BLaER1 treated with 17β-estradiol and CSF1 and Interleukin-3, amounts not matched to agents 10 nM and 100 nM (cell line): ENCODE results near the gene INF2.
A peak's percentile ranks its signal among the peaks of the same experiment; 100 is the strongest.

Experiments used
- H3K27ac ChIP-seq, 11 experiments: shearing (Covaris generic); formaldehyde crosslinking; 2 replicates each; pipeline ENCODE4 v1.8.1; 2022
- H3K27me3 ChIP-seq, 11 experiments: shearing (Covaris generic); formaldehyde crosslinking; 2 replicates each; pipeline ENCODE4 v1.8.1; 2022
- H3K36me3 ChIP-seq, 11 experiments: shearing (Covaris generic); formaldehyde crosslinking; 2 replicates each; pipeline ENCODE4 v1.8.1; 2022
- H3K4me1 ChIP-seq, 10 experiments: shearing (Covaris generic); formaldehyde crosslinking; 2 replicates each; pipeline ENCODE4 v1.8.1; 2022
- H3K4me2 ChIP-seq, 11 experiments: shearing (Covaris generic); formaldehyde crosslinking; 2 replicates each; pipeline ENCODE4 v1.8.1; 2022
- H3K4me3 ChIP-seq, 10 experiments: shearing (Covaris generic); formaldehyde crosslinking; 2 replicates each; pipeline ENCODE4 v1.8.1; 2022
- H3K9ac ChIP-seq, 11 experiments: shearing (Covaris generic); formaldehyde crosslinking; 2 replicates each; pipeline ENCODE4 v1.8.1; 2022
- H3K9me3 ChIP-seq, 11 experiments: shearing (Covaris generic); formaldehyde crosslinking; replicated peaks in 1 of 11; 2 replicates each; pipeline ENCODE4 v1.8.1; 2022
- H4K20me1 ChIP-seq, 11 experiments: shearing (Covaris generic); formaldehyde crosslinking; 2 replicates each; pipeline ENCODE4 v1.8.1; 2022
- Cebpa-rat ChIP-seq, 11 experiments: shearing (Covaris generic); IDR thresholded peaks; 2 replicates each; pipeline ENCODE4 v1.8.1; 2022

The INF2 gene

GRCh38 chr14:104741803-104742251, 52.4 kb downstream of the INF2 start:
- H3K4me1 ChIP-seq = peaks cover 0 to 32% (median 14%) of the 10 kb centered on the region in 10 experiments; a peak in 12 of 20 replicates
- no peak for TF ChIP-seq Cebpa-rat (IDR thresholded peaks at IDR 0.05)
- H3K9ac ChIP-seq = no peak overlapping the region
- no peaks in the 10 kb centered on the region for H3K36me3 ChIP-seq
- H3K4me3 ChIP-seq = no peak overlapping the region
- no peak overlapping the region for H3K27ac ChIP-seq
- no peaks in the 10 kb centered on the region for H3K27me3 ChIP-seq
- H3K4me2 ChIP-seq = peak overlapping the region in 5 of 11 experiments; percentile 15 to 34 (median 29); a peak in 6 of 22 replicates
- no peaks in the 10 kb centered on the region for H3K9me3 ChIP-seq
- no peaks in the 10 kb centered on the region; a peak in 1 of 22 replicates for H4K20me1 ChIP-seq

- H3K9ac ChIP-seq = no peak overlapping the region; a peak in 1 of 22 replicates
- TF ChIP-seq Cebpa-rat (IDR thresholded peaks at IDR 0.05) = no peak
- peaks cover 0 to 33% (median 15%) of the 10 kb centered on the region in 10 experiments; a peak in 14 of 20 replicates for H3K4me1 ChIP-seq
- H3K9me3 ChIP-seq = no peaks in the 10 kb centered on the region
- H3K4me3 ChIP-seq = no peak overlapping the region
- peak overlapping the region in 5 of 11 experiments; percentile 15 to 34 (median 29); a peak in 4 of 22 replicates for H3K4me2 ChIP-seq
- no peaks in the 10 kb centered on the region; a peak in 1 of 22 replicates for H4K20me1 ChIP-seq
- H3K36me3 ChIP-seq = no peaks in the 10 kb centered on the region
- H3K27ac ChIP-seq = no peak overlapping the region
- no peaks in the 10 kb centered on the region for H3K27me3 ChIP-seq
These were observed 53.4 kb downstream of the INF2 start for GRCh38 chr14:104742586-104743455.

GRCh38 chr14:104743461-104744380, 54.3 kb downstream of the INF2 start:
- Histone ChIP-seq H3K9ac (no peak overlapping the region), H3K27me3 (no peaks in the 10 kb centered on the region), H3K4me1 (peaks cover 2 to 42% (median 23%) of the 10 kb centered on the region in 10 experiments; a peak in 17 of 20 replicates), H4K20me1 (no peaks in the 10 kb centered on the region; a peak in 1 of 22 replicates), H3K27ac (no peak overlapping the region), H3K4me3 (no peak overlapping the region), H3K36me3 (no peaks in the 10 kb centered on the region), H3K9me3 (no peaks in the 10 kb centered on the region), H3K4me2 (no peak overlapping the region)
- no peak for TF ChIP-seq Cebpa-rat (IDR thresholded peaks at IDR 0.05)

GRCh38 chr14:104744484-104744883, 55.1 kb downstream of the INF2 start:
- H3K4me3 ChIP-seq = no peak overlapping the region
- no peaks in the 10 kb centered on the region for H3K27me3 ChIP-seq
- H3K9me3 ChIP-seq = peaks cover 0 to 3% (median 0%) of the 10 kb centered on the region in 11 experiments; a peak in 6 of 22 replicates
- TF ChIP-seq Cebpa-rat (IDR thresholded peaks at IDR 0.05) = no peak
- no peaks in the 10 kb centered on the region; a peak in 1 of 22 replicates for H4K20me1 ChIP-seq
- H3K9ac ChIP-seq = no peak overlapping the region
- no peaks in the 10 kb centered on the region for H3K36me3 ChIP-seq
- no peak overlapping the region for H3K27ac ChIP-seq
- H3K4me2 ChIP-seq = no peak overlapping the region
- H3K4me1 ChIP-seq = peaks cover 3 to 50% (median 31%) of the 10 kb centered on the region in 10 experiments; a peak in 18 of 20 replicates

GRCh38 chr14:104745431-104745830, 56.0 kb downstream of the INF2 start:
- 0 out of 22 replicates have a peak, but pooled peaks cover 0 to under 1% (median 0%) of the 10 kb centered on the region in 11 experiments for H3K36me3 ChIP-seq
- H3K4me2 ChIP-seq = no peak overlapping the region
- H3K4me1 ChIP-seq = peaks cover 3 to 48% (median 33%) of the 10 kb centered on the region in 10 experiments; a peak in 18 of 20 replicates
- no peak overlapping the region for H3K4me3 ChIP-seq
- no peak for TF ChIP-seq Cebpa-rat (IDR thresholded peaks at IDR 0.05)
- H3K27me3 ChIP-seq = no peaks in the 10 kb centered on the region
- peaks cover 0 to 12% (median 9%) of the 10 kb centered on the region in 11 experiments; a peak in 16 of 22 replicates for H3K9me3 ChIP-seq
- H4K20me1 ChIP-seq = no peaks in the 10 kb centered on the region; a peak in 1 of 22 replicates
- no peak overlapping the region for H3K27ac ChIP-seq
- no peak overlapping the region for H3K9ac ChIP-seq

- Histone ChIP-seq H4K20me1 (no peaks in the 10 kb centered on the region), H3K9me3 (peaks cover 0 to 19% (median 16%) of the 10 kb centered on the region in 11 experiments; a peak in 16 of 22 replicates), H3K36me3 (peaks cover 0 to 3% (median 0%) of the 10 kb centered on the region in 11 experiments; a peak in 1 of 22 replicates), H3K27ac (no peak overlapping the region), H3K4me3 (no peak overlapping the region), H3K4me2 (0 out of 22 replicates have a peak overlapping the region, but pooled peaks of 1 of the 11 experiments have one; percentile 2), H3K27me3 (no peaks in the 10 kb centered on the region), H3K9ac (no peak overlapping the region; a peak in 2 of 22 replicates), H3K4me1 (peaks cover 3 to 45% (median 33%) of the 10 kb centered on the region in 10 experiments; a peak in 18 of 20 replicates)
- TF ChIP-seq Cebpa-rat (IDR thresholded peaks at IDR 0.05) = no peak
These were observed 56.7 kb downstream of the INF2 start for GRCh38 chr14:104746071-104746545.

GRCh38 chr14:104746934-104747481, 57.6 kb downstream of the INF2 start:
- Histone ChIP-seq H3K9me3 (peaks cover 0 to 26% (median 23%) of the 10 kb centered on the region in 11 experiments; a peak in 16 of 22 replicates), H3K4me2 (no peak overlapping the region), H3K4me1 (peaks cover 11 to 45% (median 35%) of the 10 kb centered on the region in 10 experiments), H3K36me3 (peaks cover 0 to 3% (median 0%) of the 10 kb centered on the region in 11 experiments; a peak in 1 of 22 replicates), H3K9ac (0 out of 22 replicates have a peak overlapping the region, but pooled peaks of 1 of the 11 experiments have one; percentile 6), H3K4me3 (no peak overlapping the region), H4K20me1 (no peaks in the 10 kb centered on the region), H3K27ac (no peak overlapping the region), H3K27me3 (no peaks in the 10 kb centered on the region)
- TF ChIP-seq Cebpa-rat (IDR thresholded peaks at IDR 0.05) = no peak

GRCh38 chr14:104747876-104748275, 58.5 kb downstream of the INF2 start:
- H3K27ac ChIP-seq = no peak overlapping the region
- peaks cover 0 to 3% (median 0%) of the 10 kb centered on the region in 11 experiments; a peak in 1 of 22 replicates for H3K36me3 ChIP-seq
- H3K9me3 ChIP-seq = peaks cover 0 to 26% (median 23%) of the 10 kb centered on the region in 11 experiments; a peak in 16 of 22 replicates
- peaks cover 14 to 39% (median 32%) of the 10 kb centered on the region in 10 experiments for H3K4me1 ChIP-seq
- peak overlapping the region in 4 of 11 experiments; percentile 12 to 54 (median 37); a peak in 5 of 22 replicates for H3K4me2 ChIP-seq
- H3K27me3 ChIP-seq = no peaks in the 10 kb centered on the region
- no peaks in the 10 kb centered on the region for H4K20me1 ChIP-seq
- H3K4me3 ChIP-seq = no peak overlapping the region
- TF ChIP-seq Cebpa-rat (IDR thresholded peaks at IDR 0.05) = no peak
- peak overlapping the region in 3 of 11 experiments; percentile 7 to 29 (median 9); a peak in 1 of 22 replicates for H3K9ac ChIP-seq
